Measurements from ENCODE around the gene HRAS.

GRCh38 chr11:495537-495931, 39.8 kb downstream of the HRAS start:
- TF ChIP-seq FOXP2 (optimal IDR thresholded peaks at IDR 0.05; ENCODE audit: control extremely low read depth, extremely low read length, insufficient read depth) (no peak), EZH2 (IDR thresholded peaks at IDR 0.05) (no peak), POLR2AphosphoS5 (IDR thresholded peaks at IDR 0.05; ENCODE audit: borderline replicate concordance, low read depth, low read length) (no peak)
